GM19023 (cell line): ENCODE measurements around the gene TANGO6.

Experiments used
- ATAC-seq: cut with Tn5 transposase; IDR thresholded peaks from one replicate; pipeline ENCODE4 v1.9.1; 2021; ENCODE audit warnings: mild to moderate bottlenecking, moderate library complexity; ENCODE audit not compliant: unreplicated experiment

TANGO6 gene

GRCh38 chr16:68907297-68907696 is 64.0 kb downstream of the TANGO6 start:
- ATAC-seq = no peak

GRCh38 chr16:68907781-68908181 is 64.5 kb downstream of the TANGO6 start:
- ATAC-seq = no peak

GRCh38 chr16:68909099-68909733 is 65.9 kb downstream of the TANGO6 start:
- ATAC-seq = no peak

- no peak for ATAC-seq
These were observed 66.7 kb downstream of the TANGO6 start for GRCh38 chr16:68910051-68910450.

GRCh38 chr16:68915589-68915988 is 72.3 kb downstream of the TANGO6 start:
- no peak for ATAC-seq

- no peak for ATAC-seq
These were observed 74.2 kb downstream of the TANGO6 start for GRCh38 chr16:68917541-68917940.

GRCh38 chr16:68920349-68920748 is 77.0 kb downstream of the TANGO6 start:
- ATAC-seq = no peak

- no peak for ATAC-seq
These were observed 78.3 kb downstream of the TANGO6 start for GRCh38 chr16:68921637-68922036.

GRCh38 chr16:68923116-68923515 is 79.8 kb downstream of the TANGO6 start:
- ATAC-seq = no peak

- ATAC-seq = no peak
These were observed 83.7 kb downstream of the TANGO6 start for GRCh38 chr16:68927018-68927417.

GRCh38 chr16:68931196-68931595 is 87.9 kb downstream of the TANGO6 start:
- no peak for ATAC-seq

- ATAC-seq = no peak
These were observed 91.1 kb downstream of the TANGO6 start for GRCh38 chr16:68934402-68934801.

- no peak for ATAC-seq
These were observed 91.7 kb downstream of the TANGO6 start for GRCh38 chr16:68935008-68935407.

- ATAC-seq = no peak
These were observed 93.7 kb downstream of the TANGO6 start for GRCh38 chr16:68936736-68937631.

GRCh38 chr16:68939692-68940320 is 96.5 kb downstream of the TANGO6 start:
- ATAC-seq = no peak

GRCh38 chr16:68940816-68941215 is 97.5 kb downstream of the TANGO6 start:
- no peak for ATAC-seq

- no peak for ATAC-seq
These were observed 100.6 kb downstream of the TANGO6 start for GRCh38 chr16:68943961-68944360.

- ATAC-seq = no peak
These were observed 105.0 kb downstream of the TANGO6 start for GRCh38 chr16:68948230-68948910.

GRCh38 chr16:68951991-68952877 is 108.9 kb downstream of the TANGO6 start:
- no peak for ATAC-seq

- ATAC-seq = no peak
These were observed 111.7 kb downstream of the TANGO6 start for GRCh38 chr16:68954911-68955635.
